ENCODE results near the gene FXYD7.

The FXYD7 gene

GRCh38 chr19:35165200-35166058 lies 22.4 kb downstream of the FXYD7 start:
- Histone ChIP-seq H3K4me3 (ENCODE audit: low read depth, low read length) (no peak overlapping the region), H3K9ac (no peak overlapping the region), H3K36me3 (ENCODE audit: control insufficient read depth, insufficient read depth, low read length) (no peaks in the 10 kb centered on the region), H3K9me3 (ENCODE audit: control insufficient read depth, low read length) (no peaks in the 10 kb centered on the region), H3K27me3 (ENCODE audit: control insufficient read depth, insufficient read depth, low read length) (no peaks in the 10 kb centered on the region), H3K4me1 (no peaks in the 10 kb centered on the region), H3K27ac (no peak overlapping the region), H3K79me2 (no peaks in the 10 kb centered on the region), H3K4me2 (ENCODE audit: low read length) (no peak overlapping the region), H2AFZ (no peak overlapping the region)
- no peak for TF ChIP-seq CTCF (IDR thresholded peaks at IDR 0.05)

- no peaks in the 10 kb centered on the region for H3K27me3 ChIP-seq (ENCODE audit: control insufficient read depth, insufficient read depth, low read length)
- H3K4me2 ChIP-seq (ENCODE audit: low read length), result no peak overlapping the region
- H3K4me3 ChIP-seq (ENCODE audit: low read depth, low read length), result no peak overlapping the region
- H3K79me2 ChIP-seq, result no peaks in the 10 kb centered on the region
- no peaks in the 10 kb centered on the region for H3K9me3 ChIP-seq (ENCODE audit: control insufficient read depth, low read length)
- H3K9ac ChIP-seq, result no peak overlapping the region
- no peaks in the 10 kb centered on the region for H3K4me1 ChIP-seq
- no peak overlapping the region for H2AFZ ChIP-seq
- no peaks in the 10 kb centered on the region for H3K36me3 ChIP-seq (ENCODE audit: control insufficient read depth, insufficient read depth, low read length)
- TF ChIP-seq CTCF (IDR thresholded peaks at IDR 0.05), result no peak
- H3K27ac ChIP-seq, result no peak overlapping the region
Measured at GRCh38 chr19:35166100-35167063, 23.3 kb downstream of the FXYD7 start.

GRCh38 chr19:35167251-35168119 lies 24.4 kb downstream of the FXYD7 start:
- no peak overlapping the region for H2AFZ ChIP-seq
- H3K79me2 ChIP-seq, result no peaks in the 10 kb centered on the region
- H3K36me3 ChIP-seq (ENCODE audit: control insufficient read depth, insufficient read depth, low read length), result no peaks in the 10 kb centered on the region
- no peak overlapping the region for H3K4me2 ChIP-seq (ENCODE audit: low read length)
- H3K4me1 ChIP-seq, result no peaks in the 10 kb centered on the region
- no peaks in the 10 kb centered on the region for H3K27me3 ChIP-seq (ENCODE audit: control insufficient read depth, insufficient read depth, low read length)
- no peak overlapping the region for H3K27ac ChIP-seq
- H3K4me3 ChIP-seq (ENCODE audit: low read depth, low read length), result no peak overlapping the region
- no peaks in the 10 kb centered on the region for H3K9me3 ChIP-seq (ENCODE audit: control insufficient read depth, low read length)
- no peak overlapping the region for H3K9ac ChIP-seq
- TF ChIP-seq CTCF (IDR thresholded peaks at IDR 0.05), result no peak

GRCh38 chr19:35168196-35168595 lies 25.1 kb downstream of the FXYD7 start:
- no peaks in the 10 kb centered on the region for H3K79me2 ChIP-seq
- no peak for TF ChIP-seq CTCF (IDR thresholded peaks at IDR 0.05)
- H3K4me3 ChIP-seq (ENCODE audit: low read depth, low read length), result no peak overlapping the region
- no peaks in the 10 kb centered on the region for H3K9me3 ChIP-seq (ENCODE audit: control insufficient read depth, low read length)
- no peak overlapping the region for H3K4me2 ChIP-seq (ENCODE audit: low read length)
- H3K27ac ChIP-seq, result no peak overlapping the region
- H3K4me1 ChIP-seq, result no peaks in the 10 kb centered on the region
- no peaks in the 10 kb centered on the region for H3K27me3 ChIP-seq (ENCODE audit: control insufficient read depth, insufficient read depth, low read length)
- H3K36me3 ChIP-seq (ENCODE audit: control insufficient read depth, insufficient read depth, low read length), result no peaks in the 10 kb centered on the region
- H3K9ac ChIP-seq, result no peak overlapping the region
- H2AFZ ChIP-seq, result no peak overlapping the region

Measured in parathyroid adenoma (tissue), 2 donors.